Measurements from ENCODE around the gene CRYBG1. TPM values are rescaled to one million over a fixed set of nuclear protein-coding genes. Genes with fewer than 3 reads are reported as not detected.

Gene CRYBG1
- total RNA-seq, 3 donors from 2014 or later: 26.6 to 93.0 (median 86.4) TPM

DNA sequence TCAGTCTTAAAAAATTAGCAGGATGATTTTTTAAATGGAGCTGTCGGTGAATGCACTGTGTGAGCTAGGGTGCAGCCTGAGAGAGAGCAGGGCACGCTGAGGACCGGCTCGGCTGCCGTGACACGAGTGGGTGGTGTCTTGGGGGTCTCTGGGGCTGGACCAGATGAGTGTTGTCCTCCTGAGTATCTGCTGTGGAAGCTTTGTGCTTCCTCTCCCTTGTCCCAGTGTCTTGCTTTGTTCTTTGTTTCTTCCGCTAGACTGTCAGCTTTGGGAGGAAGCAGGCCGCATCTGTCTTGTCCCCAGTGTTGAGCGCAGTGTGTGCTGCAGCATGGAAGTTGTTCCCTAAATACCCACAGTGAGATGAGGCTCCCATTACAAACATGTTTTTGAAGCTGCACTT lies 179.4 kb downstream of the CRYBG1 start:
- TF ChIP-seq CTCF (IDR thresholded peaks at IDR 0.05): no peak
- intact Hi-C loops (cut with DNase I, micrococcal nuclease): no loop called here
- H3K36me3 ChIP-seq (ENCODE audit: low read depth): no peaks in the 10 kb centered on the region
- no peak overlapping the region for H3K4me3 ChIP-seq
- no peaks in the 10 kb centered on the region for H3K4me1 ChIP-seq (ENCODE audit: low read depth)
- ATAC-seq (peak; percentile 25), DNase-seq (no peak)
- H3K9me3 ChIP-seq: no peaks in the 10 kb centered on the region

- Histone ChIP-seq H3K9me3 (no peaks in the 10 kb centered on the region), H3K36me3 (ENCODE audit: low read depth) (no peaks in the 10 kb centered on the region), H3K4me1 (ENCODE audit: low read depth) (no peaks in the 10 kb centered on the region), H3K4me3 (no peak overlapping the region)
- ATAC-seq (no peak), DNase-seq (no peak)
- intact Hi-C loops (cut with DNase I, micrococcal nuclease): no loop called here
- TF ChIP-seq CTCF (IDR thresholded peaks at IDR 0.05): no peak
Measured at GRCh38 chr6:106540432-106540831, 179.9 kb downstream of the CRYBG1 start.

- intact Hi-C loops (cut with DNase I, micrococcal nuclease): no loop called here
- Histone ChIP-seq H3K4me1 (ENCODE audit: low read depth) (no peaks in the 10 kb centered on the region), H3K9me3 (no peaks in the 10 kb centered on the region), H3K36me3 (ENCODE audit: low read depth) (no peaks in the 10 kb centered on the region), H3K4me3 (no peak overlapping the region)
- DNase-seq (no peak), ATAC-seq (no peak)
- TF ChIP-seq CTCF (IDR thresholded peaks at IDR 0.05): no peak
Measured at GRCh38 chr6:106540907-106541306, 180.4 kb downstream of the CRYBG1 start.

GRCh38 chr6:106546261-106546690 lies 185.8 kb downstream of the CRYBG1 start:
- no peak for DNase-seq
- intact Hi-C loops (cut with DNase I, micrococcal nuclease): no loop called here
- Histone ChIP-seq H3K9me3 (no peaks in the 10 kb centered on the region), H3K4me3 (no peak overlapping the region), H3K36me3 (ENCODE audit: low read depth) (no peaks in the 10 kb centered on the region), H3K4me1 (ENCODE audit: low read depth) (peaks cover 4% of the 10 kb centered on the region)
- ATAC-seq: peak; percentile 42
- TF ChIP-seq CTCF (IDR thresholded peaks at IDR 0.05): no peak

- peak; percentile 78 for ATAC-seq
- Histone ChIP-seq H3K36me3 (ENCODE audit: low read depth) (no peaks in the 10 kb centered on the region), H3K4me3 (no peak overlapping the region), H3K9me3 (no peaks in the 10 kb centered on the region), H3K4me1 (ENCODE audit: low read depth) (peaks cover 4% of the 10 kb centered on the region)
- DNase-seq: no peak
- intact Hi-C loops (cut with DNase I, micrococcal nuclease): no loop called here
- no peak for TF ChIP-seq CTCF (IDR thresholded peaks at IDR 0.05)
Measured at GRCh38 chr6:106546691-106547414, 186.3 kb downstream of the CRYBG1 start.

Measured in mucosa of descending colon (tissue), 3 donors.